Tibial artery (tissue), 4 donors: ENCODE results near the gene ABI1.

Experiments used
- DNase-seq, 2 donors: peaks; one replicate each; pipeline ENCODE4 v3.0.0-alpha.2; 2019
- H3K27ac ChIP-seq, 2 donors: fragments of 200-600 bp; sonication (generic) in 1 of 2; 1 replicate in 1 of 2; 2 replicates in 1 of 2; pipeline ENCODE4 v1.5.1; 2018 to 2019; ENCODE audit warnings: mild to moderate bottlenecking in 1 of 2
- H3K27me3 ChIP-seq, 2 donors: fragments of 200-600 bp; sonication (generic) in 1 of 2; one replicate each; pipeline versions ENCODE4 v1.5.1 to v1.6.0; 2016 to 2019
- H3K36me3 ChIP-seq, 3 donors: fragments of 200-600 bp; sonication (generic) in 2 of 3; one replicate each; pipeline ENCODE4 v1.5.1; 2016 to 2019; ENCODE audit warnings: mild to moderate bottlenecking in 2 of 3
- H3K4me1 ChIP-seq, 4 donors: fragments of 200-600 bp; sonication (generic) in 2 of 4; 1 replicate in 3 of 4; 2 replicates in 1 of 4; pipeline ENCODE4 v1.5.1; 2016 to 2019
- H3K4me3 ChIP-seq, 2 donors: fragments of 200-600 bp; sonication (generic) in 1 of 2; 1 replicate in 1 of 2; 2 replicates in 1 of 2; pipeline ENCODE4 v1.5.1; 2018 to 2019; ENCODE audit warnings: mild to moderate bottlenecking in 2 of 2
- H3K9me3 ChIP-seq, 3 donors: fragments of 200-600 bp; sonication (generic) in 1 of 3; one replicate each; pipeline ENCODE4 v1.5.1; 2016 to 2019
- CTCF ChIP-seq, 2 experiments: fragments of 200-600 bp in 1 of 2; fragments of 450-650 bp in 1 of 2; IDR thresholded peaks; one replicate each; pipeline ENCODE4 v1.5.1; 2017 to 2019; ENCODE audit warnings: antibody characterized with exemption in 2 of 2, mild to moderate bottlenecking in 1 of 2, moderate library complexity in 1 of 2
- intact Hi-C: fragments of 100-400 bp; cut with DNase I; formaldehyde crosslinking; loops from one replicate; pipeline ENCODE4 v1.15.0; 2023; ENCODE audit warnings: low total_unique reads

The ABI1 gene

GRCh38 chr10:26815500-26815899 is 45.3 kb downstream of the ABI1 start:
- TF ChIP-seq CTCF (IDR thresholded peaks at IDR 0.05) = no peak
- H3K27ac ChIP-seq = no peak overlapping the region
- H3K4me3 ChIP-seq = no peak overlapping the region
- intact Hi-C loops = no loop called here
- H3K36me3 ChIP-seq = no peaks in the 10 kb centered on the region
- peaks cover 0 to 12% (median 2%) of the 10 kb centered on the region in 4 donors for H3K4me1 ChIP-seq
- no peaks in the 10 kb centered on the region for H3K9me3 ChIP-seq
- H3K27me3 ChIP-seq = no peaks in the 10 kb centered on the region
- no peak for DNase-seq

GRCh38 chr10:26810435-26811026 is 50.2 kb downstream of the ABI1 start:
- intact Hi-C loops = no loop called here
- TF ChIP-seq CTCF (IDR thresholded peaks at IDR 0.05) = no peak
- peaks cover 0 to 15% (median 1%) of the 10 kb centered on the region in 4 donors for H3K4me1 ChIP-seq

GRCh38 chr10:26809973-26810372 is 50.8 kb downstream of the ABI1 start:
- H3K36me3 ChIP-seq = no peaks in the 10 kb centered on the region
- no peak for TF ChIP-seq CTCF (IDR thresholded peaks at IDR 0.05)
- intact Hi-C loops = no loop called here
- DNase-seq = no peak
- H3K4me3 ChIP-seq = no peak overlapping the region
- H3K4me1 ChIP-seq = peaks cover 0 to 18% (median 3%) of the 10 kb centered on the region in 4 donors
- no peaks in the 10 kb centered on the region for H3K27me3 ChIP-seq
- H3K27ac ChIP-seq = no peak overlapping the region
- H3K9me3 ChIP-seq = no peaks in the 10 kb centered on the region

More at GRCh38 chr10:26810435-26811026, 50.2 kb downstream of the ABI1 start:
- H3K9me3 ChIP-seq = no peaks in the 10 kb centered on the region
- no peak overlapping the region for H3K27ac ChIP-seq
- no peaks in the 10 kb centered on the region for H3K36me3 ChIP-seq
- no peaks in the 10 kb centered on the region for H3K27me3 ChIP-seq
- no peak for DNase-seq
- no peak overlapping the region for H3K4me3 ChIP-seq

GRCh38 chr10:26807532-26807931 is 53.2 kb downstream of the ABI1 start:
- Histone ChIP-seq H3K4me3 (no peak overlapping the region), H3K4me1 (peaks cover 0 to 34% (median 7%) of the 10 kb centered on the region in 4 donors), H3K27me3 (no peaks in the 10 kb centered on the region), H3K9me3 (no peaks in the 10 kb centered on the region), H3K27ac (no peak overlapping the region), H3K36me3 (no peaks in the 10 kb centered on the region)
- no peak for DNase-seq
- intact Hi-C loops = no loop called here
- no peak for TF ChIP-seq CTCF (IDR thresholded peaks at IDR 0.05)

DNA sequence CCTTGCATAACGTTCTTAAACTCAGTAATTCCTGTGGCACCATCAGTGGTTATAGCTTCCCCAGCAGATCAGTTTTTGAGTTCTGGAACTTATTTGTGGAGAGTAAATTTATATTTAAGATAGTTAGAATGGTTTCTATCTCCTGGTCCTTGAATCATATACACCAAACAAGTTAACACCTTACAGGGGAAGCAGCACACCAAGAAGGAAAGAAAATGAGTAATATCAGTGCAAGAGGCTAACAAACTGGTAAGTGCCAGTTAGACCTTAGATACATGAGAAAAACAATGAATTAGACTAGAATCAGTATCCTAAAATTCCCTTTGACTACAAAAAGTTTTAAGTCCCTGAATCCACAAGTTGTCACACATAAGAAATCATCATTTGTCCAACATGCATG is 54.2 kb downstream of the ABI1 start:
- no peaks in the 10 kb centered on the region for H3K27me3 ChIP-seq
- no peaks in the 10 kb centered on the region for H3K9me3 ChIP-seq
- no peaks in the 10 kb centered on the region for H3K36me3 ChIP-seq
- DNase-seq = no peak
- TF ChIP-seq CTCF (IDR thresholded peaks at IDR 0.05) = no peak
- peaks cover 0 to 34% (median 10%) of the 10 kb centered on the region in 4 donors for H3K4me1 ChIP-seq
- no peak overlapping the region for H3K4me3 ChIP-seq
- intact Hi-C loops = no loop called here
- no peak overlapping the region for H3K27ac ChIP-seq
